GM12878 (cell line): ENCODE results near the gene CHAD. TPM values are rescaled to one million over a fixed set of nuclear protein-coding genes. Genes with fewer than 3 reads are reported as not detected.

ENCODE experiments used
- ATAC-seq: fragments of 200-7000 bp; cut with Tn5 transposase; 3 replicates; pipeline ENCODE4 v1.9.1; 2020; ENCODE audit warnings: mild to moderate bottlenecking, moderate library complexity
- BruUV-seq: library from RNA; stranded (reverse); fragments of 400-500 nt; replicated peaks from 2 replicates; lab custom pipeline; 2021; lab: Mats Ljungman, UMichigan
- CTCF ChIA-PET: fragments of 300-600 bp; sonication (Branson Sonifier 250); formaldehyde crosslinking; extraction: SDS; loops from one replicate; lab custom pipeline; 2021; ENCODE audit warnings: inconsistent platforms; lab: Yijun Ruan, JAX
- POLR2A ChIA-PET: fragments of 350-600 bp; formaldehyde crosslinking; extraction: SDS; loops from one replicate; lab custom pipeline; 2021; ENCODE audit warnings: inconsistent platforms; lab: Charles Lee
- RAD21 ChIA-PET: fragments of 300-600 bp; sonication (Branson Sonifier 250); formaldehyde crosslinking; loops from one replicate; lab custom pipeline; 2023; ENCODE audit warnings: antibody characterized with exemption; ENCODE audit not compliant: unreplicated experiment; lab: Charles Lee
- SMC1A ChIA-PET: fragments of 300-600 bp; sonication (Branson Sonifier 250); formaldehyde crosslinking; loops from one replicate; lab custom pipeline; 2023; ENCODE audit not compliant: unreplicated experiment, uncharacterized antibody; lab: Charles Lee
- DNase-seq: peaks from one replicate; pipeline ENCODE4 v3.0.0-alpha.2; 2011; ENCODE audit warnings: low read depth, low spot score
- FAIRE-seq: peaks from 3 replicates; lab custom pipeline; 2011; peaks lifted over from hg19 to GRCh38; lab: Jason Lieb, UNC
- H2AFZ ChIP-seq: 2 replicates; pipeline ENCODE4 v1.6.0; 2011; ENCODE audit warnings: low read depth, low read length, control low read depth; ENCODE audit not compliant: control insufficient read depth
- H3K27ac ChIP-seq: 2 replicates; pipeline ENCODE4 v1.5.1; 2011; ENCODE audit warnings: control low read depth; ENCODE audit not compliant: control insufficient read depth, insufficient read depth
- H3K27me3 ChIP-seq, 2 experiments: replicated peaks in 1 of 2; 2 replicates each; pipeline versions ENCODE4 v1.6.0 to v1.6.1; 2011; ENCODE audit warnings: low read length in 1 of 2; ENCODE audit not compliant: control insufficient read depth in 2 of 2, insufficient read depth in 2 of 2
- H3K36me3 ChIP-seq, 2 experiments: 2 replicates each; pipeline ENCODE4 v1.5.1; 2011; ENCODE audit warnings: low read length in 1 of 2; ENCODE audit not compliant: control insufficient read depth in 2 of 2, insufficient read depth in 2 of 2
- H3K4me1 ChIP-seq: 2 replicates; pipeline ENCODE4 v1.6.1; 2011; ENCODE audit warnings: mild to moderate bottlenecking, low read length, moderate library complexity, mixed read lengths; ENCODE audit not compliant: control insufficient read depth, insufficient read depth
- H3K4me2 ChIP-seq: 2 replicates; pipeline ENCODE4 v1.6.0; 2011; ENCODE audit warnings: control low read depth; ENCODE audit not compliant: control insufficient read depth, insufficient read depth
- H3K4me3 ChIP-seq: fragments of 200-600 bp; sonication (generic); 2 replicates; pipeline ENCODE4 v1.5.1; 2016
- H3K79me2 ChIP-seq: 2 replicates; pipeline ENCODE4 v1.6.0; 2011; ENCODE audit warnings: low read length; ENCODE audit not compliant: control insufficient read depth, insufficient read depth
- H3K9ac ChIP-seq: 2 replicates; pipeline ENCODE4 v1.8.0; 2011; ENCODE audit warnings: low read length, control low read depth, mixed read lengths; ENCODE audit not compliant: control insufficient read depth, insufficient read depth
- H3K9me3 ChIP-seq: replicated peaks from 3 replicates; pipeline ENCODE4 v1.5.1; 2011; ENCODE audit warnings: mild to moderate bottlenecking, low read length; ENCODE audit not compliant: control insufficient read depth, insufficient read depth
- H4K20me1 ChIP-seq: 2 replicates; pipeline ENCODE4 v1.6.0; 2011; ENCODE audit not compliant: control insufficient read depth, insufficient read depth
- BACH1 ChIP-seq: fragments of 450-650 bp; IDR thresholded peaks from 2 replicates; pipeline ENCODE4 v1.6.1; 2017; ENCODE audit warnings: mild to moderate bottlenecking, borderline replicate concordance
- CBFB ChIP-seq: IDR thresholded peaks from 2 replicates; pipeline ENCODE4 v1.6.1; 2016; ENCODE audit warnings: antibody characterized with exemption, low read depth
- CBX5 ChIP-seq: sonication (generic); IDR thresholded peaks from 2 replicates; pipeline ENCODE4 v1.6.1; 2016; ENCODE audit warnings: low read depth, moderate library complexity, mild to moderate bottlenecking, inconsistent platforms
- CEBPB ChIP-seq, 2 experiments: fragments of 150-350 bp in 1 of 2; IDR thresholded peaks; 2 replicates each; pipeline ENCODE4 v1.6.1; 2012 to 2014; ENCODE audit warnings: low read depth in 2 of 2, low read length in 2 of 2, borderline replicate concordance in 1 of 2, inconsistent platforms in 1 of 2
- EGR1 ChIP-seq, 2 experiments: IDR thresholded peaks; 1 replicate in 1 of 2; 2 replicates in 1 of 2; pipeline ENCODE4 v1.6.1; 2011 to 2012; ENCODE audit warnings: low read depth in 2 of 2, low read length in 2 of 2, borderline replicate concordance in 1 of 2, mild to moderate bottlenecking in 1 of 2, moderate library complexity in 1 of 2
- EP300 ChIP-seq, 2 experiments: fragments of 150-350 bp in 1 of 2; IDR thresholded peaks; 2 replicates each; pipeline ENCODE4 v1.6.1; 2011 to 2012; ENCODE audit warnings: low read depth in 2 of 2, low read length in 2 of 2, borderline replicate concordance in 1 of 2, improper control_type of control experiment in 1 of 2, inconsistent platforms in 1 of 2; ENCODE audit not compliant: control insufficient read depth in 1 of 2
- GABPA ChIP-seq: IDR thresholded peaks from 2 replicates; pipeline ENCODE4 v1.6.1; 2014; ENCODE audit warnings: antibody characterized with exemption, low read depth, mild to moderate bottlenecking, inconsistent platforms
- NFYA ChIP-seq: IDR thresholded peaks from 2 replicates; pipeline ENCODE4 v1.6.1; 2011; ENCODE audit warnings: low read depth, mild to moderate bottlenecking, low read length, improper control_type of control experiment, borderline replicate concordance
- NRF1 ChIP-seq: conservative IDR thresholded peaks from 2 replicates; pipeline ENCODE4 v1.6.1; 2011; ENCODE audit warnings: mild to moderate bottlenecking, low read depth, low read length, improper control_type of control experiment
- SREBF1 ChIP-seq: IDR thresholded peaks from 2 replicates; pipeline ENCODE4 v1.6.1; 2012; ENCODE audit warnings: mild to moderate bottlenecking, low read length
- TARDBP ChIP-seq: IDR thresholded peaks from 2 replicates; pipeline ENCODE4 v1.6.1; 2016; ENCODE audit warnings: borderline replicate concordance
- TBL1XR1 ChIP-seq: IDR thresholded peaks from 2 replicates; pipeline ENCODE4 v1.6.1; 2012; ENCODE audit warnings: low read depth, low read length, improper control_type of control experiment
- TCF12 ChIP-seq: IDR thresholded peaks from 2 replicates; pipeline ENCODE4 v1.6.1; 2011; ENCODE audit warnings: low read depth, mild to moderate bottlenecking, low read length
- YBX1 ChIP-seq: fragments of 450-650 bp; IDR thresholded peaks from 2 replicates; pipeline ENCODE4 v1.6.1; 2016; ENCODE audit warnings: antibody characterized with exemption
- WGBS: methylation state at CpG from one replicate; pipeline ENCODE4 v1.1.6; 2016; ENCODE audit warnings: low lambda C conversion rate; ENCODE audit not compliant: insufficient replicate concordance, insufficient coverage; ENCODE audit errors: missing lambda C conversion rate; 5-methylcytosine and 5-hydroxymethylcytosine counted together
- in situ Hi-C: fragments of 300-500 bp; cut with MboI; formaldehyde crosslinking; loops from 9 replicates; pipeline ENCODE4 v1.14.3; 2018; ENCODE audit warnings: mixed read lengths
- intact Hi-C: fragments of 100-400 bp; cut with micrococcal nuclease; formaldehyde crosslinking; loops from one replicate; pipeline ENCODE4 v1.14.2; 2022; ENCODE audit not compliant: unreplicated experiment
- polyA plus RNA-seq, 11 experiments: library from polyadenylated mRNA; depleted of rRNA in 4 of 11; unstranded in 6 of 11; stranded (reverse) in 5 of 11; fragments of >200 nt; fragmentation: Nextera tagmentation in 4 of 11; fragmentation: Illumina TruSeq in 1 of 11; extraction: Ambion mirVana in 4 of 11; extraction: Trizol in 1 of 11; gene quantifications; 1 replicate in 1 of 11; 2 replicates in 10 of 11; pipeline versions ENCODE4 v1.2.1 to v1.2.3, GENCODE V29; 2011 to 2016; ENCODE audit warnings: inconsistent platforms in 2 of 11, missing spikeins in 2 of 11, low read depth in 1 of 11
- total RNA-seq, 4 experiments: library from RNA; depleted of rRNA in 3 of 4; stranded (reverse); fragments of >200 nt in 3 of 4; fragmentation: Illumina TruSeq in 1 of 4; extraction: Trizol in 1 of 4; gene quantifications; 2 replicates each; pipeline versions ENCODE4 v1.2.1 to v1.2.3, GENCODE V29; 2013 to 2021
- TF ChIP-seq, protein P1 (sequence below): fragments of 450-650 bp; IDR thresholded peaks from 2 replicates; pipeline ENCODE4 v1.6.1; 2017; ENCODE audit warnings: mild to moderate bottlenecking
- TF ChIP-seq, protein P2 (sequence below): fragments of 450-650 bp; IDR thresholded peaks from 2 replicates; pipeline ENCODE4 v1.6.1; 2017; ENCODE audit warnings: borderline replicate concordance
- TF ChIP-seq, protein P3 (sequence below): IDR thresholded peaks from 2 replicates; pipeline ENCODE4 v1.6.1; 2011; ENCODE audit warnings: borderline replicate concordance, low read depth, mild to moderate bottlenecking, moderate library complexity, mixed read lengths, low read length; ENCODE audit not compliant: insufficient read depth; ENCODE audit errors: extremely low read length

Gene CHAD
- total and polyA plus RNA-seq, 10 of the 15 experiments (the other 5 are each of a cell fraction or from before 2014, with no cell fraction given), result 0.06 TPM; not detected in 9

DNA sequence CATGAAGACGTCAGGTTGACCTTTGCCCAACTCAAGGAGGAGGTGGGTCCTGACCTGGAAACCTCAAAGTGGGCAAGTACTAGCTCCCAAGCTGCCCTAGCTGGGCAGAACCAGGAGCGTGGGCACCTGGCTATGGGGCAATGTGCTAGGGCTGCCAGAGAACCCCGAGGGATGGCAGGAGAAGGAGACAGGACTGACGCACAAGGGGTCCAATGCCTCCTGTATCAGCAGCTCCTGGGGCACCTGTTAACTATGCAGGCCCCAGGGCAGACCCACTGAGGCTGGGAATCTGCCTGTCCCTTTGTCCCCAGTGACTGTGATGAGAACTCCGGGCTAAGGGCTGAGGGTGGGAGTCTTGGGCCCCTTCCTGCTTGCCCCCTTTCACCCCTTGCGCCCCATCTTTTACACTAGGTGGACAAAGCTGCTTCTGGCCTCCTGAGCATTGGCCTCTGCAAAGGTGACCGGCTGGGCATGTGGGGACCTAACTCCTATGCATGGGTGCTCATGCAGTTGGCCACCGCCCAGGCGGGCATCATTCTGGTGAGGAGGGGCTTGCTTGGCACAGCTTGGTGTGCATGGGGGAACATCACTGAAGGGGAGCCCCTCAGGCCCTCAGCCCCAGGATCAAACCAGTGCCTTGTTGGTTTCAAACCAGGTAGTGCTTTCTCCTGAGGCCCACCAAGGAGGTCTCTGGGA lies 7.7 kb downstream of the CHAD start:
- H3K9ac ChIP-seq, result no peak overlapping the region
- RAD21 ChIA-PET, result no interaction called here
- WGBS, result 74% methylated on average over 9 of the region's 9 CpGs
- FAIRE-seq, result no peak
- no peak for DNase-seq
- SMC1A ChIA-PET, result no interaction called here
- no peak overlapping the region for H3K4me2 ChIP-seq
- no peaks in the 10 kb centered on the region for H3K9me3 ChIP-seq
- in situ Hi-C loops, result no loop called here
- intact Hi-C loops, result no loop called here
- no TSS peak for BruUV-seq
- H3K79me2 ChIP-seq, result no peaks in the 10 kb centered on the region
- no peaks in the 10 kb centered on the region for H3K36me3 ChIP-seq
- CTCF ChIA-PET, result no interaction called here
- H3K27ac ChIP-seq, result no peak overlapping the region
- no peaks in the 10 kb centered on the region; a peak in 1 of 4 replicates for H3K27me3 ChIP-seq
- no peak overlapping the region for H3K4me3 ChIP-seq
- no peak for ATAC-seq
- no peaks in the 10 kb centered on the region for H4K20me1 ChIP-seq
- no peaks in the 10 kb centered on the region for H3K4me1 ChIP-seq
- TF ChIP-seq BACH1 (no peak), EGR1 (IDR thresholded peaks at IDR 0.05; ENCODE audit: borderline replicate concordance in 1 of 2, low read depth in 2 of 2, low read length in 2 of 2) (no peak), NRF1 (no peak), TBL1XR1 (no peak), GABPA (no peak), TCF12 (no peak), TARDBP (no peak), CBFB (no peak), CEBPB (IDR thresholded peaks at IDR 0.05; ENCODE audit: borderline replicate concordance in 1 of 2, low read depth in 2 of 2, low read length in 2 of 2) (no peak), YBX1 (no peak), SREBF1 (no peak), NFYA (no peak), EP300 (IDR thresholded peaks at IDR 0.05; ENCODE audit: borderline replicate concordance in 1 of 2, control insufficient read depth in 1 of 2, low read depth in 2 of 2, low read length in 2 of 2) (no peak), CBX5 (no peak)
- TF ChIP-seq, protein P1, sequence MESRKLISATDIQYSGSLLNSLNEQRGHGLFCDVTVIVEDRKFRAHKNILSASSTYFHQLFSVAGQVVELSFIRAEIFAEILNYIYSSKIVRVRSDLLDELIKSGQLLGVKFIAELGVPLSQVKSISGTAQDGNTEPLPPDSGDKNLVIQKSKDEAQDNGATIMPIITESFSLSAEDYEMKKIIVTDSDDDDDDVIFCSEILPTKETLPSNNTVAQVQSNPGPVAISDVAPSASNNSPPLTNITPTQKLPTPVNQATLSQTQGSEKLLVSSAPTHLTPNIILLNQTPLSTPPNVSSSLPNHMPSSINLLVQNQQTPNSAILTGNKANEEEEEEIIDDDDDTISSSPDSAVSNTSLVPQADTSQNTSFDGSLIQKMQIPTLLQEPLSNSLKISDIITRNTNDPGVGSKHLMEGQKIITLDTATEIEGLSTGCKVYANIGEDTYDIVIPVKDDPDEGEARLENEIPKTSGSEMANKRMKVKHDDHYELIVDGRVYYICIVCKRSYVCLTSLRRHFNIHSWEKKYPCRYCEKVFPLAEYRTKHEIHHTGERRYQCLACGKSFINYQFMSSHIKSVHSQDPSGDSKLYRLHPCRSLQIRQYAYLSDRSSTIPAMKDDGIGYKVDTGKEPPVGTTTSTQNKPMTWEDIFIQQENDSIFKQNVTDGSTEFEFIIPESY, result no peak
- TF ChIP-seq, protein P2, sequence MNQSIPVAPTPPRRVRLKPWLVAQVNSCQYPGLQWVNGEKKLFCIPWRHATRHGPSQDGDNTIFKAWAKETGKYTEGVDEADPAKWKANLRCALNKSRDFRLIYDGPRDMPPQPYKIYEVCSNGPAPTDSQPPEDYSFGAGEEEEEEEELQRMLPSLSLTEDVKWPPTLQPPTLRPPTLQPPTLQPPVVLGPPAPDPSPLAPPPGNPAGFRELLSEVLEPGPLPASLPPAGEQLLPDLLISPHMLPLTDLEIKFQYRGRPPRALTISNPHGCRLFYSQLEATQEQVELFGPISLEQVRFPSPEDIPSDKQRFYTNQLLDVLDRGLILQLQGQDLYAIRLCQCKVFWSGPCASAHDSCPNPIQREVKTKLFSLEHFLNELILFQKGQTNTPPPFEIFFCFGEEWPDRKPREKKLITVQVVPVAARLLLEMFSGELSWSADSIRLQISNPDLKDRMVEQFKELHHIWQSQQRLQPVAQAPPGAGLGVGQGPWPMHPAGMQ, result no peak
- TF ChIP-seq, protein P3, sequence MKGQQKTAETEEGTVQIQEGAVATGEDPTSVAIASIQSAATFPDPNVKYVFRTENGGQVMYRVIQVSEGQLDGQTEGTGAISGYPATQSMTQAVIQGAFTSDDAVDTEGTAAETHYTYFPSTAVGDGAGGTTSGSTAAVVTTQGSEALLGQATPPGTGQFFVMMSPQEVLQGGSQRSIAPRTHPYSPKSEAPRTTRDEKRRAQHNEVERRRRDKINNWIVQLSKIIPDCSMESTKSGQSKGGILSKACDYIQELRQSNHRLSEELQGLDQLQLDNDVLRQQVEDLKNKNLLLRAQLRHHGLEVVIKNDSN, result no peak
- POLR2A ChIA-PET, result interaction anchor here (0.6 kb wide), 1 partner anchor 205 kb away, joined by 8 read pairs; no protein-coding TSS in a partner anchor
- H2AFZ ChIP-seq, result no peak overlapping the region
